ENCODE results near the gene DTX2.
"Not testable (repeated sequence)": the region's sequence is repeated elsewhere in the genome, so short reads cannot be mapped to it uniquely, and the experiment has no call there.

DTX2 gene

GRCh38 chr7:76499201-76499923, 37.9 kb downstream of the DTX2 start:
- not testable (repeated sequence) for H3K36me3 Mint-ChIP-seq; H3K4me3 Mint-ChIP-seq; H3K27me3 Mint-ChIP-seq; H3K9me3 Mint-ChIP-seq (ENCODE audit: low read depth); H3K4me1 Mint-ChIP-seq (ENCODE audit: low read depth); H3K27ac Mint-ChIP-seq

GRCh38 chr7:76499924-76500241, 38.4 kb downstream of the DTX2 start:
- H3K27me3 Mint-ChIP-seq; H3K9me3 Mint-ChIP-seq (ENCODE audit: low read depth); H3K36me3 Mint-ChIP-seq; H3K27ac Mint-ChIP-seq; H3K4me3 Mint-ChIP-seq; H3K4me1 Mint-ChIP-seq (ENCODE audit: low read depth): not testable (repeated sequence)

GRCh38 chr7:76502224-76502623, 40.7 kb downstream of the DTX2 start:
- not testable (repeated sequence) for H3K4me1 Mint-ChIP-seq (ENCODE audit: low read depth); H3K27ac Mint-ChIP-seq; H3K36me3 Mint-ChIP-seq; H3K4me3 Mint-ChIP-seq; H3K27me3 Mint-ChIP-seq; H3K9me3 Mint-ChIP-seq (ENCODE audit: low read depth)

GRCh38 chr7:76502836-76503235, 41.3 kb downstream of the DTX2 start:
- not testable (repeated sequence) for H3K27ac Mint-ChIP-seq; H3K27me3 Mint-ChIP-seq; H3K4me1 Mint-ChIP-seq (ENCODE audit: low read depth); H3K9me3 Mint-ChIP-seq (ENCODE audit: low read depth); H3K4me3 Mint-ChIP-seq; H3K36me3 Mint-ChIP-seq

GRCh38 chr7:76503244-76503643, 41.7 kb downstream of the DTX2 start:
- H3K36me3 Mint-ChIP-seq; H3K4me3 Mint-ChIP-seq; H3K4me1 Mint-ChIP-seq (ENCODE audit: low read depth); H3K9me3 Mint-ChIP-seq (ENCODE audit: low read depth); H3K27me3 Mint-ChIP-seq; H3K27ac Mint-ChIP-seq: not testable (repeated sequence)

- H3K36me3 Mint-ChIP-seq; H3K9me3 Mint-ChIP-seq (ENCODE audit: low read depth); H3K27me3 Mint-ChIP-seq; H3K4me1 Mint-ChIP-seq (ENCODE audit: low read depth); H3K4me3 Mint-ChIP-seq; H3K27ac Mint-ChIP-seq: not testable (repeated sequence)
Observed at GRCh38 chr7:76504351-76505167, 43.0 kb downstream of the DTX2 start.

GRCh38 chr7:76505168-76506080, 43.9 kb downstream of the DTX2 start:
- no peak overlapping the region for H3K27ac Mint-ChIP-seq
- no peak overlapping the region for H3K4me3 Mint-ChIP-seq
- peaks cover 2% of the 10 kb centered on the region for H3K36me3 Mint-ChIP-seq
- H3K27me3 Mint-ChIP-seq: no peaks in the 10 kb centered on the region
- peaks cover 3% of the 10 kb centered on the region for H3K4me1 Mint-ChIP-seq (ENCODE audit: low read depth)
- no peaks in the 10 kb centered on the region for H3K9me3 Mint-ChIP-seq (ENCODE audit: low read depth)

GRCh38 chr7:76506081-76506440, 44.6 kb downstream of the DTX2 start:
- Mint-ChIP-seq H3K4me1 (ENCODE audit: low read depth) (peaks cover 3% of the 10 kb centered on the region), H3K27me3 (no peaks in the 10 kb centered on the region), H3K9me3 (ENCODE audit: low read depth) (no peaks in the 10 kb centered on the region), H3K27ac (no peak overlapping the region), H3K36me3 (peaks cover 2% of the 10 kb centered on the region), H3K4me3 (no peak overlapping the region)

GRCh38 chr7:76506643-76507042, 45.1 kb downstream of the DTX2 start:
- not testable (repeated sequence) for H3K27ac Mint-ChIP-seq; H3K36me3 Mint-ChIP-seq; H3K27me3 Mint-ChIP-seq; H3K9me3 Mint-ChIP-seq (ENCODE audit: low read depth); H3K4me1 Mint-ChIP-seq (ENCODE audit: low read depth); H3K4me3 Mint-ChIP-seq

GRCh38 chr7:76507723-76508406, 46.4 kb downstream of the DTX2 start:
- H3K36me3 Mint-ChIP-seq: peaks cover 2% of the 10 kb centered on the region
- H3K9me3 Mint-ChIP-seq (ENCODE audit: low read depth): no peaks in the 10 kb centered on the region
- H3K4me1 Mint-ChIP-seq (ENCODE audit: low read depth): peaks cover 3% of the 10 kb centered on the region
- H3K4me3 Mint-ChIP-seq: no peak overlapping the region
- H3K27ac Mint-ChIP-seq: no peak overlapping the region
- no peaks in the 10 kb centered on the region for H3K27me3 Mint-ChIP-seq

- peaks cover 2% of the 10 kb centered on the region for H3K36me3 Mint-ChIP-seq
- no peak within 1 kb of the TSS for H3K4me3 Mint-ChIP-seq
- H3K27ac Mint-ChIP-seq: no peak within 1 kb of the TSS
- peaks cover 3% of the 10 kb centered on the region for H3K4me1 Mint-ChIP-seq (ENCODE audit: low read depth)
- no peaks in the 10 kb centered on the region for H3K27me3 Mint-ChIP-seq
- no peaks in the 10 kb centered on the region for H3K9me3 Mint-ChIP-seq (ENCODE audit: low read depth)
Observed at GRCh38 chr7:76509931-76510877, 48.7 kb downstream of the DTX2 start, which contains the start of gene UPK3B. Gene UPK3B, plus strand, starts transcription at chr7:76510552. Its CDS starts 101 bp downstream, at chr7:76510653.

GRCh38 chr7:76511200-76511910, 49.8 kb downstream of the DTX2 start:
- H3K27ac Mint-ChIP-seq; H3K36me3 Mint-ChIP-seq; H3K9me3 Mint-ChIP-seq (ENCODE audit: low read depth); H3K27me3 Mint-ChIP-seq; H3K4me1 Mint-ChIP-seq (ENCODE audit: low read depth); H3K4me3 Mint-ChIP-seq: not testable (repeated sequence)

GRCh38 chr7:76511911-76512885, 50.7 kb downstream of the DTX2 start:
- H3K4me3 Mint-ChIP-seq; H3K4me1 Mint-ChIP-seq (ENCODE audit: low read depth); H3K36me3 Mint-ChIP-seq; H3K27me3 Mint-ChIP-seq; H3K27ac Mint-ChIP-seq; H3K9me3 Mint-ChIP-seq (ENCODE audit: low read depth): not testable (repeated sequence)
